Lower lobe of right lung (tissue), 2 donors: ENCODE measurements around the gene IQGAP2. TPM values are rescaled to one million over a fixed set of nuclear protein-coding genes. Genes with fewer than 3 reads are reported as not detected.
"Not testable (repeated sequence)": the region's sequence is repeated elsewhere in the genome, so short reads cannot be mapped to it uniquely, and the experiment has no call there.

Source experiments
- ATAC-seq, 2 donors: fragments of 200-7000 bp; cut with Tn5 transposase; one replicate each; pipeline ENCODE4 v1.9.1; 2020 to 2022; ENCODE audit warnings: mild to moderate bottlenecking in 2 of 2, moderate library complexity in 2 of 2
- DNase-seq: peaks from one replicate; pipeline ENCODE4 v3.0.0-alpha.2; 2020
- H3K27ac ChIP-seq: fragments of 200-600 bp; one replicate; pipeline ENCODE4 v1.8.0; 2022
- H3K27me3 ChIP-seq: fragments of 200-600 bp; one replicate; pipeline ENCODE4 v1.8.0; 2022; ENCODE audit warnings: low read depth
- H3K36me3 ChIP-seq: fragments of 200-600 bp; one replicate; pipeline ENCODE4 v1.8.0; 2022; ENCODE audit warnings: mild to moderate bottlenecking
- H3K4me1 ChIP-seq: fragments of 200-600 bp; one replicate; pipeline ENCODE4 v1.8.0; 2022
- H3K4me3 ChIP-seq: fragments of 200-600 bp; one replicate; pipeline ENCODE4 v1.8.0; 2022; ENCODE audit warnings: mild to moderate bottlenecking
- H3K9me3 ChIP-seq: fragments of 200-600 bp; one replicate; pipeline ENCODE4 v1.8.0; 2022
- intact Hi-C: fragments of 100-400 bp; cut with DNase I; formaldehyde crosslinking; loops from one replicate; pipeline ENCODE4 v1.11.0; 2022
- total RNA-seq: library from RNA; stranded (reverse); fragmentation: NEBNext Ultra II Directional; extraction: Animal tissue kit (Norgen Biotek cat#: 25700); gene quantifications from one replicate; pipeline ENCODE4 v1.2.1, GENCODE V29; 2021
- TF ChIP-seq, protein P1 (sequence below): fragments of 200-600 bp; IDR thresholded peaks from one replicate; pipeline ENCODE4 v1.8.0; 2022; ENCODE audit warnings: antibody characterized with exemption, mild to moderate bottlenecking
- donor health status: DM: no; HTN: yes; CAD: no; lungs with severe emphysema.

The IQGAP2 gene
- total RNA-seq, 1 donor from 2014 or later, result 42.0 TPM

DNA sequence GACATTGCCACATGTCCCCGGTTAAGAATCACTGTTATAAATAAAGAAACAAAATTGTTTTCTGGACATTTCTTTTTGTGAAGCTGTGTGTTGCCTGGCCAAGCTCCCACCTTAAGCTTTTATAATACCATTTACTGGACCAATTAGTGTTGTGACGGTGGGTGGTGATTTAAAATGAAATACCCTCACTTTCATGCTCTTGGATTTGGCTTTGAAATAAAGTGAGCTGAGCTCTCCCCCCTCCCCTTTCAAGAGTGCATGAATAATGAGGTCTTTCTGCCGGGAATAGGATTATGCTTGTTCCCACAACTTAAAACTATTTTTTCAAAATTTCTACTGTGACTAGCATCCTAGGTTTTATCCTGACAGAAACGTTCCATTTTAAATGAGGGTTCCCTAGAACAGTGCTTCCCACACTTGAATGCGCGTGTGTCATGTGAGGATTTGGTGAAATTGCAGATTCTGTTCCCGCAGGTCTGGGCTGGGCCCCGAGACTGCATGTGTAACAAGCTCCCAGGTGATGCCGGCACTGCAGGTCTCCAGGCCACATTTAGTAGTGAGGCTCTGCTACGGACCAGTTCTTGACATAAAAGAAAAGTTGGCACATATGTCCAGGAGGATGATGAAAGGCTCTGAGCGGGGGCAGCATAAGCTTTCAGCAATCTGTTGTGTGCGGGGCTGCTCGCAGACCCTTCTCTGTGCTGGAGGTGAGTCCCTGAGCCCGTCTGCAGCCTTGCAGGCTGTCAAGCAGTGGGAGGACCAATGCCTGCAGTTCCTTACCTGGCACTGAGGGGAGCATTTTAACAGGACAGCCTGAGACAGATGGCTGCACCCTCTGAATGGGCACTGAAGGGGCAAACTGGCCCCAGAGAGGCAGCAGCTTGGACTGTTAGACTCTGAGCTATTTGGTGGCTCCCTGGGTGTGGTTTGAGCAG is 24.4 kb downstream of the IQGAP2 start:
- ATAC-seq, result no peak
- intact Hi-C loops, result no loop called here
- TF ChIP-seq, protein P1, sequence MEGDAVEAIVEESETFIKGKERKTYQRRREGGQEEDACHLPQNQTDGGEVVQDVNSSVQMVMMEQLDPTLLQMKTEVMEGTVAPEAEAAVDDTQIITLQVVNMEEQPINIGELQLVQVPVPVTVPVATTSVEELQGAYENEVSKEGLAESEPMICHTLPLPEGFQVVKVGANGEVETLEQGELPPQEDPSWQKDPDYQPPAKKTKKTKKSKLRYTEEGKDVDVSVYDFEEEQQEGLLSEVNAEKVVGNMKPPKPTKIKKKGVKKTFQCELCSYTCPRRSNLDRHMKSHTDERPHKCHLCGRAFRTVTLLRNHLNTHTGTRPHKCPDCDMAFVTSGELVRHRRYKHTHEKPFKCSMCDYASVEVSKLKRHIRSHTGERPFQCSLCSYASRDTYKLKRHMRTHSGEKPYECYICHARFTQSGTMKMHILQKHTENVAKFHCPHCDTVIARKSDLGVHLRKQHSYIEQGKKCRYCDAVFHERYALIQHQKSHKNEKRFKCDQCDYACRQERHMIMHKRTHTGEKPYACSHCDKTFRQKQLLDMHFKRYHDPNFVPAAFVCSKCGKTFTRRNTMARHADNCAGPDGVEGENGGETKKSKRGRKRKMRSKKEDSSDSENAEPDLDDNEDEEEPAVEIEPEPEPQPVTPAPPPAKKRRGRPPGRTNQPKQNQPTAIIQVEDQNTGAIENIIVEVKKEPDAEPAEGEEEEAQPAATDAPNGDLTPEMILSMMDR, result no peak

DNA sequence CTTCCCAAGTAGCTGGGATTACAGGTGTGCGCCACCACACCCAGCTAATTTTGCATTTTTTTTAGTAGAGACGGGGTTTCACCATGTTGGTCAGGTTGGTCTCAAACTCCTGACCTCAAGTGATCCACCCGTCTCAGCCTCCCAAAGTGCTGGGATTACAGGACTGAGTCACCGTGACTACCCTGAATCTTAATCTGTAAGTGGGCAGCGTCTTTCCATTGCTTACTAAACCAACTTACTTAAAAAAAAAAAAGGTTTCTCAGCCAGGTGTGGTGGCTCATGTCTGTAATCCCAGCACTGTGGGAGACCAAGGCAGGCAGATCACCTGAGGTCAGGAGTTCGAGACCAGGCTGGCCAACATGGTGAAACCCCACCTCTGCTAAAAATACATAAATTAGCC is 25.5 kb downstream of the IQGAP2 start:
- H3K9me3 ChIP-seq, H3K36me3 ChIP-seq, DNase-seq, H3K27me3 ChIP-seq, intact Hi-C loops, H3K4me3 ChIP-seq, ATAC-seq, H3K27ac ChIP-seq: not testable (repeated sequence)
- H3K4me1 ChIP-seq, result peaks cover 11% of the 10 kb centered on the region

More for the DNA sequence above, 24.4 kb downstream of the IQGAP2 start:
- no peaks in the 10 kb centered on the region for H3K9me3 ChIP-seq
- no peaks in the 10 kb centered on the region for H3K36me3 ChIP-seq
- no peaks in the 10 kb centered on the region for H3K27me3 ChIP-seq
- no peak for DNase-seq
- no peak overlapping the region for H3K27ac ChIP-seq
- H3K4me3 ChIP-seq, result no peak overlapping the region
- H3K4me1 ChIP-seq, result peaks cover 11% of the 10 kb centered on the region

DNA sequence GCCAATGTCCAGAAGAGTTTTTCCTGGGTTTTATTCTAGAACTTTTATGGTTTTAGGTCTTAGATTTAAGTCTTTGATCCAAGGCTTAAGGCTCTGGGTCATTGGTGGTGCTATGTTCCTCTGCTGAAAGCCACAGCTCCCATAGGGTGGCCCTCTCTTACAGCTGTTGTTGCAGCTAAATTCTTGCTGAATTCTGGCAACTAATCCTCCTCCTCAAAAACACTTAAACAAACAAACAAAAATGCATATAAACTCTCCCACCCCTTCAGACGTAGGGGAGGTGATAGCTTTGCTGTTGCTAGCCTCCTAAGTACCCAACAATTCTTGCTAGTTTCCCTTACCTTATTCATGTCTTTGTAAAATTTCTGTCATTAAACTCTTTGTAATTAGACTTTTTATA is 30.2 kb downstream of the IQGAP2 start:
- ATAC-seq (no peak), DNase-seq (no peak)
- Histone ChIP-seq H3K4me1 (no peaks in the 10 kb centered on the region), H3K27ac (no peak overlapping the region), H3K4me3 (no peak overlapping the region), H3K36me3 (no peaks in the 10 kb centered on the region), H3K27me3 (no peaks in the 10 kb centered on the region), H3K9me3 (no peaks in the 10 kb centered on the region)
- intact Hi-C loops, result no loop called here
- TF ChIP-seq, protein P1, result no peak

DNA sequence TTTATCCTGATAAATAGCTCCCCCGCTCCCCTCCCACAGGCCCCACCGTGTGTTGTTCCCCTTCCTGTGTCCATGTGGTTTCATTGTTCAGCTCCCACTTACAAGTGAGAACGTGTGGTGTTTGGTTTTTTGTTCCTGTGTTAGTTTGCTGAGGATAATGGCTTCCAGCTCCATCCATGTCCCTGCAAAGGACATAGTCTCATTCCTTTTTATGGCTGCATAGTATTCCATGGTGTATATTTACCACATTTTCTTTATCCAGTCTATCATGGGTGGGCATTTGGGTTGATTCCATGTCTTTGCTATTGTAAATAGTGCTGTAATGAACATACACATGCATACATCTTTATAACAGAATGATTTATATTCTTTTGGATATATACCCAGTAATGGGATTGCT is 34.4 kb downstream of the IQGAP2 start:
- H3K4me3 ChIP-seq, intact Hi-C loops, H3K27me3 ChIP-seq, H3K36me3 ChIP-seq, H3K27ac ChIP-seq, H3K4me1 ChIP-seq, DNase-seq, ATAC-seq, H3K9me3 ChIP-seq: not testable (repeated sequence)

DNA sequence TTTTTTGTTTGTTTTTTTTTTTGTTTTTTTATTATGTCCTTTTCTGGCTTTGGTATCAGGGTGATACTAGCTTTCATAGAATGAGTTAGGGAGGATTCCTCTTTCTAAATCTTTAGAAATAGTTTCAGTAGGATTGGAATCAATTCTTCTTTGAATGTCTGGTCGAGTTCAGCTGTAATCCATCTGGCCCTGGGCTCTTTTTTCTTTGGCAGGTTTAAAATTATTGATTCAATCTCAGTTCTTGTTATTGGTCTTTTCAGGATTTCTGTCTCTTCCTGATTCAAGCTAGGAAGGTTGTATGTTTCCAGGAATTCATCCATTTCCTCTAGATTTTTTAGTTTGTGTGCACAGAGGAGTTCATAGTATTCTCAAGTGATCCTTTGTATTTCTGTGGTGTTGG is 34.9 kb downstream of the IQGAP2 start:
- H3K27ac ChIP-seq, result no peak overlapping the region
- ATAC-seq (no peak), DNase-seq (no peak)
- H3K27me3 ChIP-seq, result no peaks in the 10 kb centered on the region
- no peak overlapping the region for H3K4me3 ChIP-seq
- H3K36me3 ChIP-seq, result no peaks in the 10 kb centered on the region
- no peaks in the 10 kb centered on the region for H3K4me1 ChIP-seq
- no peaks in the 10 kb centered on the region for H3K9me3 ChIP-seq
- TF ChIP-seq, protein P1, result no peak
- intact Hi-C loops, result no loop called here

DNA sequence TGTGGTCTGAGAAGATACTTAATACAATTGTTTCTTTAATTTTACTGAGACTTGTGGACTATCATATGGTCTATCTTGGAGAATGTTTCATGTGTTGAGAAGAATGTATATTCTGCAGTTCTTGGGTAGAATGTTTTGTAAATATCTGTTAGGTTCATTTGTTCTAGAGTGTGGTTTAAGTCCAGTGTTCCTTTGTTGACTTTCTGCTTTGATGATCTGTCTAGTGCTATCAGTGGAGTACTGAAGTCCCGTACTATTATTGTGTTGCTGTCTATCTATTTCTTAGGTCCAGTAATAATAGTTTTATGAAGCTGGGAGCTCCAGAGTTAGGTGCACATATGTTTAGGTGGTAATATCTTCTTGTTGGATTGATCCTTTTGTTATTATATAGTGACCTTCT is 36.1 kb downstream of the IQGAP2 start:
- H3K27ac ChIP-seq, result no peak overlapping the region
- no peaks in the 10 kb centered on the region for H3K36me3 ChIP-seq
- H3K4me3 ChIP-seq, result no peak overlapping the region
- ATAC-seq (no peak), DNase-seq (no peak)
- H3K27me3 ChIP-seq, result no peaks in the 10 kb centered on the region
- H3K4me1 ChIP-seq, result no peaks in the 10 kb centered on the region
- H3K9me3 ChIP-seq, result no peaks in the 10 kb centered on the region
- intact Hi-C loops, result no loop called here
- TF ChIP-seq, protein P1, result no peak
